Osteocyte (in vitro differentiated cells): ENCODE data around the gene DOK5. TPM values are rescaled to one million over a fixed set of nuclear protein-coding genes. Genes with fewer than 3 reads are reported as not detected.

Source experiments
- DNase-seq: peaks from one replicate; pipeline ENCODE4 v3.0.0; 2021; ENCODE audit warnings: mixed read lengths; ENCODE audit not compliant: unreplicated experiment; ENCODE audit errors: extremely low spot score
- H3K27ac Mint-ChIP-seq: one replicate; pipeline ENCODE4 v1.8.0; 2021; ENCODE audit warnings: mild to moderate bottlenecking, mixed read lengths; ENCODE audit not compliant: unreplicated experiment
- H3K27me3 Mint-ChIP-seq: one replicate; pipeline ENCODE4 v1.8.0; 2021; ENCODE audit warnings: mixed read lengths; ENCODE audit not compliant: unreplicated experiment
- H3K36me3 Mint-ChIP-seq: one replicate; pipeline ENCODE4 v1.8.0; 2021; ENCODE audit warnings: mixed read lengths; ENCODE audit not compliant: unreplicated experiment
- H3K4me1 Mint-ChIP-seq: one replicate; pipeline ENCODE4 v1.8.0; 2021; ENCODE audit warnings: mixed read lengths; ENCODE audit not compliant: unreplicated experiment
- H3K4me3 Mint-ChIP-seq: one replicate; pipeline ENCODE4 v1.8.0; 2021; ENCODE audit warnings: mild to moderate bottlenecking, moderate library complexity, mixed read lengths; ENCODE audit not compliant: unreplicated experiment
- H3K9me3 Mint-ChIP-seq: one replicate; pipeline ENCODE4 v1.8.0; 2021; ENCODE audit warnings: mixed read lengths; ENCODE audit not compliant: unreplicated experiment
- CTCF ChIP-seq: fragments of 200-600 bp; sonication (generic); IDR thresholded peaks from 2 replicates; pipeline ENCODE4 v1.5.0; 2021; ENCODE audit warnings: antibody characterized with exemption, mild to moderate bottlenecking, moderate library complexity
- total RNA-seq: library from RNA; stranded (reverse); gene quantifications from 2 replicates; pipeline ENCODE4 v1.2.1, GENCODE V29; 2021

Gene DOK5
- total RNA-seq, 1 donor from 2014 or later = 7.4 TPM

GRCh38 chr20:54691327-54691726, 215.9 kb downstream of the DOK5 start:
- no peaks in the 10 kb centered on the region for H3K9me3 Mint-ChIP-seq
- no peaks in the 10 kb centered on the region for H3K27me3 Mint-ChIP-seq
- no peak for TF ChIP-seq CTCF
- H3K4me1 Mint-ChIP-seq = no peaks in the 10 kb centered on the region
- no peak overlapping the region for H3K27ac Mint-ChIP-seq
- DNase-seq = no peak
- H3K4me3 Mint-ChIP-seq = no peak overlapping the region
- H3K36me3 Mint-ChIP-seq = no peaks in the 10 kb centered on the region

GRCh38 chr20:54692168-54692887, 216.9 kb downstream of the DOK5 start:
- no peaks in the 10 kb centered on the region for H3K36me3 Mint-ChIP-seq
- no peaks in the 10 kb centered on the region for H3K9me3 Mint-ChIP-seq
- H3K27me3 Mint-ChIP-seq = no peaks in the 10 kb centered on the region
- H3K4me1 Mint-ChIP-seq = no peaks in the 10 kb centered on the region
- TF ChIP-seq CTCF = no peak
- DNase-seq = no peak
- no peak overlapping the region for H3K4me3 Mint-ChIP-seq
- H3K27ac Mint-ChIP-seq = no peak overlapping the region

- no peak for TF ChIP-seq CTCF
- Mint-ChIP-seq H3K27ac (no peak overlapping the region), H3K4me1 (no peaks in the 10 kb centered on the region), H3K27me3 (no peaks in the 10 kb centered on the region), H3K9me3 (no peaks in the 10 kb centered on the region), H3K36me3 (no peaks in the 10 kb centered on the region), H3K4me3 (no peak overlapping the region)
- no peak for DNase-seq
Measured at GRCh38 chr20:54694516-54694915, 219.1 kb downstream of the DOK5 start.

- Mint-ChIP-seq H3K4me1 (no peaks in the 10 kb centered on the region), H3K27ac (no peak overlapping the region), H3K36me3 (no peaks in the 10 kb centered on the region), H3K4me3 (no peak overlapping the region), H3K9me3 (no peaks in the 10 kb centered on the region), H3K27me3 (no peaks in the 10 kb centered on the region)
- DNase-seq = no peak
- no peak for TF ChIP-seq CTCF
Measured at GRCh38 chr20:54698373-54698772, 223.0 kb downstream of the DOK5 start.
